Measurements from ENCODE around the gene MAP2K5.

The MAP2K5 gene

DNA sequence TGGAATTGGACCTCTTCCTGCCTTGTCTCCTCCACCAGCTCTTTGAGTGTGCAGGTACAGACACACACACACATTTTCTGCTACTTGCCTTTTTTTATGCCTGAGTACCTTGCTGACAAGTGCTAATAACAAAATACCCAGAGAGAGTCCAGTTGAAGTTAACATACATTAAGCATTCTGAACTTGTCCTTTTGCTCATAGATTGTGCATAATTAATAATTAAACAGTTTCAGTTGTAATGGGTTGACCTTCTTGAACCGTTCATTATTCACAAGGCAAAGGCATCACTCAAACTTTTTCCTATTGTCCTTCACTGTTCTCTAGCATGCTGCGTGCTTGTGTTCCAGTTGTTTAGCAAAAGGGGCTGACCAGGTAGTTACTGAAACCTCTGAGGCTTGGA lies 223.2 kb downstream of the MAP2K5 start:
- TF ChIP-seq EZH2 (IDR thresholded peaks at IDR 0.05; ENCODE audit: borderline replicate concordance, low read length) (no peak), CTCF (IDR thresholded peaks at IDR 0.05; ENCODE audit: low read length) (no peak)
- Histone ChIP-seq H2AFZ (ENCODE audit: low read length) (no peak overlapping the region), H3K4me1 (ENCODE audit: insufficient read depth, low read length, severe bottlenecking) (peaks cover 80% of the 10 kb centered on the region), H3K79me2 (ENCODE audit: insufficient read depth, low read length) (no peaks in the 10 kb centered on the region), H3K9ac (ENCODE audit: low read length) (peak overlapping the region; percentile 53), H3K9me2 (ENCODE audit: low read depth, low read length) (no peaks in the 10 kb centered on the region), H3K4me2 (ENCODE audit: low read length) (peak overlapping the region; percentile 51), H3K27me3 (ENCODE audit: insufficient read depth, low read length) (no peaks in the 10 kb centered on the region), H3K36me3 (ENCODE audit: insufficient read depth, low read length) (peaks cover 4% of the 10 kb centered on the region; the same call in 1 of the 2 replicates), H3K4me3 (ENCODE audit: low read depth, low read length, poor library complexity, severe bottlenecking) (peak overlapping the region; percentile 13), H3K9me3 (ENCODE audit: low read length) (no peaks in the 10 kb centered on the region), H3F3A (ENCODE audit: insufficient read depth, low read length) (no peaks in the 10 kb centered on the region), H3K27ac (ENCODE audit: low read depth, low read length, poor library complexity, severe bottlenecking) (peak overlapping the region; percentile 91), H4K20me1 (ENCODE audit: insufficient read depth, low read length) (no peaks in the 10 kb centered on the region)

GRCh38 chr15:67766968-67767367 lies 224.5 kb downstream of the MAP2K5 start:
- TF ChIP-seq EZH2 (IDR thresholded peaks at IDR 0.05; ENCODE audit: borderline replicate concordance, low read length) (no peak), CTCF (IDR thresholded peaks at IDR 0.05; ENCODE audit: low read length) (no peak)
- Histone ChIP-seq H3K36me3 (ENCODE audit: insufficient read depth, low read length) (peaks cover 4% of the 10 kb centered on the region; the same call in 1 of the 2 replicates), H3K27ac (ENCODE audit: low read depth, low read length, poor library complexity, severe bottlenecking) (peak overlapping the region; percentile 91), H2AFZ (ENCODE audit: low read length) (no peak overlapping the region), H3F3A (ENCODE audit: insufficient read depth, low read length) (no peaks in the 10 kb centered on the region), H4K20me1 (ENCODE audit: insufficient read depth, low read length) (no peaks in the 10 kb centered on the region), H3K9me2 (ENCODE audit: low read depth, low read length) (no peaks in the 10 kb centered on the region), H3K9me3 (ENCODE audit: low read length) (no peaks in the 10 kb centered on the region), H3K4me1 (ENCODE audit: insufficient read depth, low read length, severe bottlenecking) (peaks cover 78% of the 10 kb centered on the region), H3K9ac (ENCODE audit: low read length) (peak overlapping the region; percentile 53; the same call in 1 of the 2 replicates), H3K27me3 (ENCODE audit: insufficient read depth, low read length) (no peaks in the 10 kb centered on the region), H3K79me2 (ENCODE audit: insufficient read depth, low read length) (no peaks in the 10 kb centered on the region), H3K4me3 (ENCODE audit: low read depth, low read length, poor library complexity, severe bottlenecking) (peak overlapping the region; percentile 1), H3K4me2 (ENCODE audit: low read length) (peak overlapping the region; percentile 51)

GRCh38 chr15:67768313-67768977 lies 225.9 kb downstream of the MAP2K5 start:
- peak overlapping the region; percentile 91 for H3K27ac ChIP-seq (ENCODE audit: low read depth, low read length, poor library complexity, severe bottlenecking)
- H2AFZ ChIP-seq (ENCODE audit: low read length), result no peak overlapping the region
- H3K79me2 ChIP-seq (ENCODE audit: insufficient read depth, low read length), result no peaks in the 10 kb centered on the region
- H4K20me1 ChIP-seq (ENCODE audit: insufficient read depth, low read length), result no peaks in the 10 kb centered on the region
- H3K4me2 ChIP-seq (ENCODE audit: low read length), result no peak overlapping the region
- H3K4me3 ChIP-seq (ENCODE audit: low read depth, low read length, poor library complexity, severe bottlenecking), result no peak overlapping the region
- peaks cover 4% of the 10 kb centered on the region; the same call in 1 of the 2 replicates for H3K36me3 ChIP-seq (ENCODE audit: insufficient read depth, low read length)
- no peaks in the 10 kb centered on the region for H3K9me2 ChIP-seq (ENCODE audit: low read depth, low read length)
- peaks cover 69% of the 10 kb centered on the region for H3K4me1 ChIP-seq (ENCODE audit: insufficient read depth, low read length, severe bottlenecking)
- TF ChIP-seq CTCF (IDR thresholded peaks at IDR 0.05; ENCODE audit: low read length), result no peak
- TF ChIP-seq EZH2 (IDR thresholded peaks at IDR 0.05; ENCODE audit: borderline replicate concordance, low read length), result no peak
- H3F3A ChIP-seq (ENCODE audit: insufficient read depth, low read length), result no peaks in the 10 kb centered on the region
- H3K27me3 ChIP-seq (ENCODE audit: insufficient read depth, low read length), result no peaks in the 10 kb centered on the region
- H3K9me3 ChIP-seq (ENCODE audit: low read length), result no peaks in the 10 kb centered on the region
- H3K9ac ChIP-seq (ENCODE audit: low read length), result no peak overlapping the region

Data from OCI-LY1 (cell line).